NCI-H1105 treated with DMSO at 0.1 percent for 48 hours (cell line): ENCODE data around the gene SF3A1.

Experiments used
- DNase-seq: peaks from one replicate; lab custom pipeline; 2025; lab: John Stamatoyannopoulos, UW

Gene SF3A1

GRCh38 chr22:30286813-30287647, 69.7 kb downstream of the SF3A1 start:
- peak; percentile 26 for DNase-seq

GRCh38 chr22:30286331-30286730, 70.4 kb downstream of the SF3A1 start:
- DNase-seq, result no peak

- DNase-seq, result no peak
Observed at GRCh38 chr22:30285846-30286200, 70.9 kb downstream of the SF3A1 start.

- no peak for DNase-seq
Observed at GRCh38 chr22:30285176-30285845, 71.4 kb downstream of the SF3A1 start.

GRCh38 chr22:30284666-30285065, 72.0 kb downstream of the SF3A1 start:
- DNase-seq, result no peak

- no peak for DNase-seq
Observed at GRCh38 chr22:30284172-30284571, 72.5 kb downstream of the SF3A1 start.

GRCh38 chr22:30283342-30283741, 73.4 kb downstream of the SF3A1 start:
- no peak for DNase-seq

GRCh38 chr22:30282616-30283046, 74.1 kb downstream of the SF3A1 start:
- DNase-seq, result no peak
